HG03439 (cell line): ENCODE measurements around the gene ZBTB25.
A peak's percentile ranks its signal among the peaks of the same experiment; 100 is the strongest.

Experiments used
- ATAC-seq: cut with Tn5 transposase; IDR thresholded peaks from one replicate; pipeline ENCODE4 v1.9.1; 2021; ENCODE audit warnings: mild to moderate bottlenecking, moderate library complexity; ENCODE audit not compliant: unreplicated experiment

The ZBTB25 gene

GRCh38 chr14:64516969-64517368, 13.3 kb upstream of the ZBTB25 start:
- ATAC-seq = no peak

- ATAC-seq = no peak
These were observed 11.4 kb upstream of the ZBTB25 start for GRCh38 chr14:64515053-64515452.

GRCh38 chr14:64513271-64513670, 9.6 kb upstream of the ZBTB25 start:
- no peak for ATAC-seq

- no peak for ATAC-seq
These were observed 7.4 kb upstream of the ZBTB25 start for GRCh38 chr14:64510825-64511671.

- ATAC-seq = no peak
These were observed 5.4 kb upstream of the ZBTB25 start for GRCh38 chr14:64509036-64509435.

- no peak for ATAC-seq
These were observed 4.7 kb upstream of the ZBTB25 start for GRCh38 chr14:64508215-64508776.

- ATAC-seq = no peak
These were observed 3.9 kb upstream of the ZBTB25 start for GRCh38 chr14:64507376-64508156.

GRCh38 chr14:64506721-64507120, 3.1 kb upstream of the ZBTB25 start:
- no peak for ATAC-seq

- no peak for ATAC-seq
These were observed 1.5 kb upstream of the ZBTB25 start for GRCh38 chr14:64504897-64505794.

- peak; percentile 20 for ATAC-seq
These were observed 765 bp upstream of the ZBTB25 start, which contains the start of gene ZBTB1 for GRCh38 chr14:64504310-64504896. Gene ZBTB1 (plus strand): TSS chr14:64504770. CDS start chr14:64521505, 16,735 bp downstream.

- ATAC-seq = peak; percentile 4
These were observed 678 bp downstream of the ZBTB25 start for GRCh38 chr14:64502887-64503433.

GRCh38 chr14:64502456-64502855, 1.2 kb downstream of the ZBTB25 start:
- ATAC-seq = no peak

- ATAC-seq = no peak
These were observed 2.0 kb downstream of the ZBTB25 start for GRCh38 chr14:64501411-64502171.

- ATAC-seq = no peak
These were observed 3.5 kb downstream of the ZBTB25 start for GRCh38 chr14:64500088-64500487.

GRCh38 chr14:64496764-64497163, 6.9 kb downstream of the ZBTB25 start:
- no peak for ATAC-seq

GRCh38 chr14:64495252-64495651, 8.4 kb downstream of the ZBTB25 start:
- ATAC-seq = no peak

GRCh38 chr14:64493455-64493854, 10.2 kb downstream of the ZBTB25 start:
- no peak for ATAC-seq

GRCh38 chr14:64491637-64492036, 12.0 kb downstream of the ZBTB25 start:
- ATAC-seq = no peak

GRCh38 chr14:64488590-64489099, 15.0 kb downstream of the ZBTB25 start:
- ATAC-seq = no peak
